K562 (cell line): ENCODE measurements around the gene ORC2.

Experiments used
- EP300 ChIP-seq: IDR thresholded peaks from 2 replicates; pipeline ENCODE4 v1.6.1; 2012; ENCODE audit warnings: low read length, improper control_type of control experiment
- GTF2B ChIP-seq: IDR thresholded peaks from 2 replicates; pipeline ENCODE4 v1.6.1; 2011; ENCODE audit not compliant: insufficient read length; ENCODE audit errors: extremely low read depth
- LEF1 ChIP-seq: fragments of 450-650 bp; IDR thresholded peaks from 2 replicates; pipeline ENCODE4 v1.6.1; 2016; ENCODE audit warnings: mild to moderate bottlenecking
- POLR2A ChIP-seq: fragments of 450-650 bp; conservative IDR thresholded peaks from 2 replicates; pipeline ENCODE4 v1.6.1; 2016
- RAD21 ChIP-seq, 2 experiments: fragments of 250-450 bp in 1 of 2; fragments of 450-650 bp in 1 of 2; sonication (Bioruptor Pico) in 1 of 2; formaldehyde crosslinking in 1 of 2; IDR thresholded peaks in 1 of 2; conservative IDR thresholded peaks in 1 of 2; 2 replicates each; pipeline versions ENCODE4 v1.4.0 to v1.8.0; 2020 to 2022; ENCODE audit warnings: mild to moderate bottlenecking in 2 of 2, moderate library complexity in 1 of 2
- TARDBP ChIP-seq: fragments of 450-650 bp; IDR thresholded peaks from 2 replicates; pipeline ENCODE4 v1.6.1; 2016
- ZNF3 ChIP-seq: fragments of 250-450 bp; sonication (Bioruptor Pico); IDR thresholded peaks from 2 replicates; pipeline ENCODE4 v1.5.0; 2021; ENCODE audit warnings: mild to moderate bottlenecking, moderate library complexity
- TF ChIP-seq, protein P1 (sequence below), 3 experiments: IDR thresholded peaks in 2 of 3; conservative IDR thresholded peaks in 1 of 3; 2 replicates each; pipeline ENCODE4 v1.5.1; 2011 to 2012; ENCODE audit warnings: low read length in 3 of 3, mild to moderate bottlenecking in 3 of 3, control low read depth in 2 of 3, improper control_type of control experiment in 1 of 3, inconsistent platforms in 1 of 3, low read depth in 1 of 3, mixed read lengths in 1 of 3, moderate library complexity in 1 of 3; ENCODE audit not compliant: insufficient read depth in 2 of 3

DNA sequence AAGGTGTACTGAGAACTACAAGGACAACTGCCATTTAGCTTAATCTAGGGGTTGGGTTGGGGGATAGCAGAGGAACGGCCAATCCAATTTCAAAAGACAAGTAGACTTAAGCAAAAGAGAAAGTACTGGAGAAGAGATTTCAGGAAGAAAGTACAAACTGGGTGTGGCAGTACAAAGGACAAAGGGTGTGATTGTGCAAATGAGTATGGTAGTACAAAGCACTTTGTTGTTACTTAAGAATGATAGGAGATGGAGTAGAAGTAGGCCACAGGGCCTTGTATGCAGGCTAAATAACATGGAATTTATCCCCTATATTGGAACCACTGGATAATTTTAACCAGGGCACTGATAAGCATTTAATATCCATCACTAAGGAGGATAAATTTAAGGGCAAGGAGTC lies 4.7 kb upstream of the ORC2 start:
- TF ChIP-seq RAD21 (CRISPR knock-in tag; conservative IDR thresholded peaks at IDR 0.05 in 1 of 2, IDR thresholded peaks at IDR 0.05 in 1 of 2) (no peak), EP300 (no peak), LEF1 (no peak), POLR2A (no peak), GTF2B (no peak), TARDBP (no peak), ZNF3 (CRISPR knock-in tag) (no peak)
- TF ChIP-seq, protein P1, sequence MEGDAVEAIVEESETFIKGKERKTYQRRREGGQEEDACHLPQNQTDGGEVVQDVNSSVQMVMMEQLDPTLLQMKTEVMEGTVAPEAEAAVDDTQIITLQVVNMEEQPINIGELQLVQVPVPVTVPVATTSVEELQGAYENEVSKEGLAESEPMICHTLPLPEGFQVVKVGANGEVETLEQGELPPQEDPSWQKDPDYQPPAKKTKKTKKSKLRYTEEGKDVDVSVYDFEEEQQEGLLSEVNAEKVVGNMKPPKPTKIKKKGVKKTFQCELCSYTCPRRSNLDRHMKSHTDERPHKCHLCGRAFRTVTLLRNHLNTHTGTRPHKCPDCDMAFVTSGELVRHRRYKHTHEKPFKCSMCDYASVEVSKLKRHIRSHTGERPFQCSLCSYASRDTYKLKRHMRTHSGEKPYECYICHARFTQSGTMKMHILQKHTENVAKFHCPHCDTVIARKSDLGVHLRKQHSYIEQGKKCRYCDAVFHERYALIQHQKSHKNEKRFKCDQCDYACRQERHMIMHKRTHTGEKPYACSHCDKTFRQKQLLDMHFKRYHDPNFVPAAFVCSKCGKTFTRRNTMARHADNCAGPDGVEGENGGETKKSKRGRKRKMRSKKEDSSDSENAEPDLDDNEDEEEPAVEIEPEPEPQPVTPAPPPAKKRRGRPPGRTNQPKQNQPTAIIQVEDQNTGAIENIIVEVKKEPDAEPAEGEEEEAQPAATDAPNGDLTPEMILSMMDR (IDR thresholded peaks at IDR 0.05 in 2 of 3, conservative IDR thresholded peaks at IDR 0.05 in 1 of 3; ENCODE audit: insufficient read depth in 2 of 3, low read depth in 1 of 3, low read length in 3 of 3): no peak
